ENCODE measurements around the gene TAMALIN.
"Not testable (repeated sequence)": the region's sequence is repeated elsewhere in the genome, so short reads cannot be mapped to it uniquely, and the experiment has no call there.

TAMALIN gene

GRCh38 chr12:51977320-51977753 is 29.4 kb upstream of the TAMALIN start:
- Histone ChIP-seq H3K9ac (ENCODE audit: low read depth, low read length, poor library complexity, severe bottlenecking) (no peak overlapping the region), H4K20me1 (ENCODE audit: insufficient read depth, low read length, poor library complexity, severe bottlenecking) (peaks cover 10% of the 10 kb centered on the region), H3K27me3 (ENCODE audit: insufficient read depth, low read length, poor library complexity, severe bottlenecking) (no peaks in the 10 kb centered on the region), H3K79me2 (ENCODE audit: insufficient read depth, low read length) (peaks cover 27% of the 10 kb centered on the region), H3K4me2 (ENCODE audit: low read depth, low read length, poor library complexity, severe bottlenecking) (no peak overlapping the region), H3K36me3 (ENCODE audit: insufficient read depth, low read length) (peaks cover 52% of the 10 kb centered on the region), H3K4me1 (ENCODE audit: insufficient read depth, low read length, poor library complexity, severe bottlenecking) (peaks cover 46% of the 10 kb centered on the region), H3K9me3 (ENCODE audit: insufficient read depth, low read depth, low read length) (no peaks in the 10 kb centered on the region), H3F3A (ENCODE audit: low read depth) (peaks cover 3% of the 10 kb centered on the region), H3K9me2 (replicated peaks; ENCODE audit: low read depth, low read length) (no peaks in the 10 kb centered on the region), H3K4me3 (ENCODE audit: low read length, poor library complexity, severe bottlenecking) (no peak overlapping the region), H2AFZ (ENCODE audit: low read length) (no peak overlapping the region)
- TF ChIP-seq EZH2phosphoT487 (IDR thresholded peaks at IDR 0.05; ENCODE audit: borderline replicate concordance) (no peak), CTCF (conservative IDR thresholded peaks at IDR 0.05; ENCODE audit: low read length) (no peak)

DNA sequence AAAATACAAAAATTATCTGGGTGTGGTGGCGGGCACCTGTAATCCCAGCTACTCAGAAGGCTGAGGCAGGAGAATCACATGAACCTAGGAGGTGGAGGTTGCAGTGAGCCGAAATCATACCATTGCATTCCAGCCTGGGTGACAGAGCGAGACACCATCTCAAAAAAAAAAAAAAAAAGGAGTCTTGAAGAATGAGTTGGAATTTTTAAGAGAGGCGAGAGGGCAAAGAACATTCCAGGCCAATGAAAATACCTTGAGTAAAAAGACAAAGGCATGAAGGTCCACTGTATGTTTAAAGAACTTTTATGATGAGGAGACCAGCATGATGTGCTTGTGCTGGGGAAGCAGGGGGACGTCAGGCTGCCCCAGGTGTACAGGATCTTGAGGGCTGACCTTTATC is 27.4 kb upstream of the TAMALIN start:
- H3K79me2 ChIP-seq (ENCODE audit: insufficient read depth, low read length): peaks cover 13% of the 10 kb centered on the region; the same call in 1 of the 2 replicates
- not testable (repeated sequence) for H3K9me2 ChIP-seq (replicated peaks; ENCODE audit: low read depth, low read length); H2AFZ ChIP-seq (ENCODE audit: low read length); H4K20me1 ChIP-seq (ENCODE audit: insufficient read depth, low read length, poor library complexity, severe bottlenecking); H3K4me2 ChIP-seq (ENCODE audit: low read depth, low read length, poor library complexity, severe bottlenecking); H3F3A ChIP-seq (ENCODE audit: low read depth); H3K4me3 ChIP-seq (ENCODE audit: low read length, poor library complexity, severe bottlenecking); H3K9ac ChIP-seq (ENCODE audit: low read depth, low read length, poor library complexity, severe bottlenecking); H3K9me3 ChIP-seq (ENCODE audit: insufficient read depth, low read depth, low read length); H3K27me3 ChIP-seq (ENCODE audit: insufficient read depth, low read length, poor library complexity, severe bottlenecking)
- peaks cover 27% of the 10 kb centered on the region for H3K4me1 ChIP-seq (ENCODE audit: insufficient read depth, low read length, poor library complexity, severe bottlenecking)
- peaks cover 72% of the 10 kb centered on the region for H3K36me3 ChIP-seq (ENCODE audit: insufficient read depth, low read length)

DNA sequence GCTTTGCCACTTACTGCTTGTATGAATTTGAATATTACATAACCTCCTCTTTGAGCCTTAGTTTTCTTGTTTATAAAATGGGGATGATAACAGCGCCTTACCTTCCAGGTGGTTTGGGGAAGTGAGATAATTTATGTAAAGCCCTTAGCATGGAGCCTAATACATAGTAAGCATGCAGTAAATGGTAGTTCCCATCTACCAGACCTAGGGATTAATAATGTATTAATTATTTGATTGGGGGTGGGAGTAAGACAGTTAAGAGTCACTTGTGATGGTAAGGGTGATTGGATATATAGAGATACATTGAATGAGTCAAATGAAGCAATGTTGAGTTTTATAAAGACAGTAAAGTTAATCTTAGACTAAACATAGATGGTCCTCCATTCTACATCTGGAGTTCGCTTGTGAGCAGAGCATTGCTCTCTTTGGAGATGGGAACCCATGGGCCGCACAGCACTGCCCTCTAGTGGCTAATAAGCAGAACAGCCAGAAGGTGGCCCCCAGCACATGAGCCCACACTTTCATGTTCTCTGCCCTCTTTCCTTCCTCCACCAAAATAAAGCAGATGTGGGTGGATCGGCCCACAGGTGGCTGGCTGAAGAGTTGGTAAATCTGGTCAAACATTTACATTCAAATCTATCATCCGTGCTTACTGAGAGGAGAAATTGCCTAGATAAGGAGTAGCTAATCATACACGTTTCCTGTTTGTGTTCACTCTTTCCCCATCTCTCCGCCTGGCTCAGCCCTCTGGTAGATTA is 26.5 kb upstream of the TAMALIN start:
- Histone ChIP-seq H3K4me2 (ENCODE audit: low read depth, low read length, poor library complexity, severe bottlenecking) (no peak overlapping the region), H3K9ac (ENCODE audit: low read depth, low read length, poor library complexity, severe bottlenecking) (no peak overlapping the region), H3K4me3 (ENCODE audit: low read length, poor library complexity, severe bottlenecking) (no peak overlapping the region), H3K36me3 (ENCODE audit: insufficient read depth, low read length) (peaks cover 81% of the 10 kb centered on the region), H3K9me2 (replicated peaks; ENCODE audit: low read depth, low read length) (no peaks in the 10 kb centered on the region), H4K20me1 (ENCODE audit: insufficient read depth, low read length, poor library complexity, severe bottlenecking) (no peaks in the 10 kb centered on the region), H3K4me1 (ENCODE audit: insufficient read depth, low read length, poor library complexity, severe bottlenecking) (peaks cover 18% of the 10 kb centered on the region), H3K9me3 (ENCODE audit: insufficient read depth, low read depth, low read length) (no peaks in the 10 kb centered on the region), H2AFZ (ENCODE audit: low read length) (no peak overlapping the region), H3K79me2 (ENCODE audit: insufficient read depth, low read length) (peaks cover 6% of the 10 kb centered on the region; the same call in 1 of the 2 replicates), H3F3A (ENCODE audit: low read depth) (no peaks in the 10 kb centered on the region), H3K27me3 (ENCODE audit: insufficient read depth, low read length, poor library complexity, severe bottlenecking) (no peaks in the 10 kb centered on the region)
- TF ChIP-seq EZH2phosphoT487 (IDR thresholded peaks at IDR 0.05; ENCODE audit: borderline replicate concordance): no peak
- peak; percentile 97 for TF ChIP-seq CTCF (conservative IDR thresholded peaks at IDR 0.05; ENCODE audit: low read length)

GRCh38 chr12:51980809-51981127 is 26.0 kb upstream of the TAMALIN start:
- H3K4me3 ChIP-seq (ENCODE audit: low read length, poor library complexity, severe bottlenecking): no peak overlapping the region
- H3K9me2 ChIP-seq (replicated peaks; ENCODE audit: low read depth, low read length): no peaks in the 10 kb centered on the region
- H3K4me1 ChIP-seq (ENCODE audit: insufficient read depth, low read length, poor library complexity, severe bottlenecking): peaks cover 13% of the 10 kb centered on the region
- H3K79me2 ChIP-seq (ENCODE audit: insufficient read depth, low read length): 0 out of 2 replicates have a peak, but pooled peaks cover under 1% of the 10 kb centered on the region
- H3K4me2 ChIP-seq (ENCODE audit: low read depth, low read length, poor library complexity, severe bottlenecking): no peak overlapping the region
- no peak overlapping the region for H2AFZ ChIP-seq (ENCODE audit: low read length)
- H3K27me3 ChIP-seq (ENCODE audit: insufficient read depth, low read length, poor library complexity, severe bottlenecking): no peaks in the 10 kb centered on the region
- no peak overlapping the region for H3K9ac ChIP-seq (ENCODE audit: low read depth, low read length, poor library complexity, severe bottlenecking)
- no peaks in the 10 kb centered on the region for H3F3A ChIP-seq (ENCODE audit: low read depth)
- H3K36me3 ChIP-seq (ENCODE audit: insufficient read depth, low read length): peaks cover 83% of the 10 kb centered on the region
- no peaks in the 10 kb centered on the region for H3K9me3 ChIP-seq (ENCODE audit: insufficient read depth, low read depth, low read length)
- TF ChIP-seq EZH2phosphoT487 (IDR thresholded peaks at IDR 0.05; ENCODE audit: borderline replicate concordance) (no peak), CTCF (conservative IDR thresholded peaks at IDR 0.05; ENCODE audit: low read length) (no peak)
- no peaks in the 10 kb centered on the region for H4K20me1 ChIP-seq (ENCODE audit: insufficient read depth, low read length, poor library complexity, severe bottlenecking)
